GM10266 (cell line): ENCODE data around the gene CD300H.

Experiments
- DNase-seq: peaks from one replicate; pipeline ENCODE4 v3.0.0; 2012; ENCODE audit errors: extremely low spot score
- CTCF ChIP-seq: IDR thresholded peaks from 2 replicates; pipeline ENCODE4 v1.5.1; 2012; ENCODE audit warnings: mild to moderate bottlenecking, low read depth; ENCODE audit not compliant: control insufficient read depth, insufficient read depth; ENCODE audit errors: missing control alignments

Gene CD300H

DNA sequence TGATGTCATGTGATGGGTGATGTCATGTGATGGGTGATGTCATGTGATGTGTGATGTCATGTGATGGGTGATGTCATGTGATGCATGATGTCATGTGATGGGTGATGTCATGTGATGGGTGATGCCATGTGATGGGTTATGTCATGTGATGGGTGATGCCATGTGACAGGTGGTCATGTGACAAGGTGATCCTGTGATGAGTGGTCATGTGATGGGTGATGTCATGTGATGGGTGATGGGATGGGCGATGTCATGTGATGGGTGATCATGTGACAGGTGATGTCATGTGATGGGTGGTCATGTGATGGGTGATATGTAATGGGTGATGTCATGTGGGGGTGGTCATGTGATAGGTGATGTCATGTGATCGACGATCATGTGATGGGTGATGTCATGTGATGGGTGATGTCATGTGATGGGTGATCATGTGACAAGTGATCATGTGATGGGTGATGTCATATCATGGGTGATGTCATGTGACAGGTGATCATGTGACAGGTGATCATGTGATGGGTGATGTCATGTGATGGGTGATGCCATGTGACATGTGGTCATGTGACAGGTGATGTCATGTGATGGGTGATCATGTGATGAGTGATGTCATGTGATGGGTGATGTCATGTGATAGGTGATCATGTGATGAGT is 53.2 kb downstream of the CD300H start:
- DNase-seq, result no peak
- no peak for TF ChIP-seq CTCF

GRCh38 chr17:74512624-74513091 is 54.7 kb downstream of the CD300H start:
- DNase-seq, result peak; percentile 52
- no peak for TF ChIP-seq CTCF

DNA sequence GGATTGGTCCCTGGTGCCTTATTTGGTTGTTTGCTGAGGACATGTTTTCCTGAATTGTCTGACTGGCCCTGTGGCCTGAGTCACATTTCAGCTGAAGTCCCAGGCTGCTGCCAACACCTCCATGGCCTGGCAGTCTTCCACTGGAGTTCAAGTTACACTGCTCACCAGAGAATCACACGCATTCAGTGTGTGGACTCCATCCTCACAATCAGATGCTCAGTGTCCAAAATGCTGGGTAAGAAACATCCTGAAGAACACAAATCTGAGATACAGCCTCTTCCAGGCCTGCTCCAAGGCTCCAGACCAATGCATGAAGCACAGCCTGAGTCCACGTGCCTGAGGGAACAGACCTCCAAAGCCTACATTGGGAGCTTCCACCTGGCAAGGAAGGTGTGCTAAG is 55.3 kb downstream of the CD300H start:
- TF ChIP-seq CTCF, result no peak
- no peak for DNase-seq
